ENCODE measurements around the gene PLEKHM3.

DNA sequence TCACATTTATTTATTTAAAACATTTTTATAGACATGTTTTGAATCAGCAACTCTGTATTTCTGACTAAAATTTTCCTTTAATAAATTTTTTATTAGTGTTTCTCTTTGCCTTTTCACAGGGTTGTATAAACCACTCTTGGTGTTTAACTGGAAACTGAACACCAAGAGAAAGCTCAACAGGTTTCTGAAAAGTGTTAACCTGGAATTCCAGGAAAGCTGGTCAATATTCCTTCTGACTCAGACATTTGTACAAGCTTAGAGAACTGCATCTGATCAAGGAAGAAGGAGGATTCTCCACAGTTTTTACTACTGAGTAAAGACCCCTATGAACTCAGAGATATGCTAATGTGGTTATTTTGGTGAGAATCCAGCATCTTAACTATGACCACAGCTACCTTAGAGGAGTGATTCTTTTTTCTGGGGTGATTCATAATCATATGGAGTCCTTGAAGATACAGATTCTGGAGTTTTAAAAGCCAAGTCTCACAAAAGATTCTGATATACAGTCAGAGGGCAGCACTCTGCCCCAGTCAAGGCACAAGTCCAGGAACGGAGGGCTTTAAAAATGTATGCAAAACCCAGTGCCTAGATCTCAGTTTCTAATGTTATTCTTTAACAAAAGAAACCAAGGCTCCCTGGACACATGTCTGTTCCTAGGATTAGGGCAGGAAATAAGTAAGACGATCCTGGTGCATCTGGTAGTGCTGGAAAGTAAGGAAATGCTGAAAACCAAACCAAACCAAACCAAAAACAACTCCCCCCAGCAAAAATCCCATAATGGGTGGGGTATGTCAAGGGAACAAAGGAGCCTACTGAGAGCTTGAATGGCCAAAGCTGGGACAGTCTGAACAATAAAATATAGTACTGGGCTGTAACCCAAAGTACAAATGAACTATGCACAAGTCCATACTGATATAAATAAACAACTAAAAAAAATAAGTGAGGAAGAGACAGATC lies 170.6 kb downstream of the PLEKHM3 start:
- TF ChIP-seq, protein P1, sequence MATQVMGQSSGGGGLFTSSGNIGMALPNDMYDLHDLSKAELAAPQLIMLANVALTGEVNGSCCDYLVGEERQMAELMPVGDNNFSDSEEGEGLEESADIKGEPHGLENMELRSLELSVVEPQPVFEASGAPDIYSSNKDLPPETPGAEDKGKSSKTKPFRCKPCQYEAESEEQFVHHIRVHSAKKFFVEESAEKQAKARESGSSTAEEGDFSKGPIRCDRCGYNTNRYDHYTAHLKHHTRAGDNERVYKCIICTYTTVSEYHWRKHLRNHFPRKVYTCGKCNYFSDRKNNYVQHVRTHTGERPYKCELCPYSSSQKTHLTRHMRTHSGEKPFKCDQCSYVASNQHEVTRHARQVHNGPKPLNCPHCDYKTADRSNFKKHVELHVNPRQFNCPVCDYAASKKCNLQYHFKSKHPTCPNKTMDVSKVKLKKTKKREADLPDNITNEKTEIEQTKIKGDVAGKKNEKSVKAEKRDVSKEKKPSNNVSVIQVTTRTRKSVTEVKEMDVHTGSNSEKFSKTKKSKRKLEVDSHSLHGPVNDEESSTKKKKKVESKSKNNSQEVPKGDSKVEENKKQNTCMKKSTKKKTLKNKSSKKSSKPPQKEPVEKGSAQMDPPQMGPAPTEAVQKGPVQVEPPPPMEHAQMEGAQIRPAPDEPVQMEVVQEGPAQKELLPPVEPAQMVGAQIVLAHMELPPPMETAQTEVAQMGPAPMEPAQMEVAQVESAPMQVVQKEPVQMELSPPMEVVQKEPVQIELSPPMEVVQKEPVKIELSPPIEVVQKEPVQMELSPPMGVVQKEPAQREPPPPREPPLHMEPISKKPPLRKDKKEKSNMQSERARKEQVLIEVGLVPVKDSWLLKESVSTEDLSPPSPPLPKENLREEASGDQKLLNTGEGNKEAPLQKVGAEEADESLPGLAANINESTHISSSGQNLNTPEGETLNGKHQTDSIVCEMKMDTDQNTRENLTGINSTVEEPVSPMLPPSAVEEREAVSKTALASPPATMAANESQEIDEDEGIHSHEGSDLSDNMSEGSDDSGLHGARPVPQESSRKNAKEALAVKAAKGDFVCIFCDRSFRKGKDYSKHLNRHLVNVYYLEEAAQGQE (IDR thresholded peaks at IDR 0.05; ENCODE audit: insufficient replicate concordance, low read depth): no peak
- TF ChIP-seq GABPA (IDR thresholded peaks at IDR 0.05; ENCODE audit: low read depth) (no peak), POLR2AphosphoS5 (IDR thresholded peaks at IDR 0.05; ENCODE audit: low read depth) (no peak)
- TF ChIP-seq, protein P2, sequence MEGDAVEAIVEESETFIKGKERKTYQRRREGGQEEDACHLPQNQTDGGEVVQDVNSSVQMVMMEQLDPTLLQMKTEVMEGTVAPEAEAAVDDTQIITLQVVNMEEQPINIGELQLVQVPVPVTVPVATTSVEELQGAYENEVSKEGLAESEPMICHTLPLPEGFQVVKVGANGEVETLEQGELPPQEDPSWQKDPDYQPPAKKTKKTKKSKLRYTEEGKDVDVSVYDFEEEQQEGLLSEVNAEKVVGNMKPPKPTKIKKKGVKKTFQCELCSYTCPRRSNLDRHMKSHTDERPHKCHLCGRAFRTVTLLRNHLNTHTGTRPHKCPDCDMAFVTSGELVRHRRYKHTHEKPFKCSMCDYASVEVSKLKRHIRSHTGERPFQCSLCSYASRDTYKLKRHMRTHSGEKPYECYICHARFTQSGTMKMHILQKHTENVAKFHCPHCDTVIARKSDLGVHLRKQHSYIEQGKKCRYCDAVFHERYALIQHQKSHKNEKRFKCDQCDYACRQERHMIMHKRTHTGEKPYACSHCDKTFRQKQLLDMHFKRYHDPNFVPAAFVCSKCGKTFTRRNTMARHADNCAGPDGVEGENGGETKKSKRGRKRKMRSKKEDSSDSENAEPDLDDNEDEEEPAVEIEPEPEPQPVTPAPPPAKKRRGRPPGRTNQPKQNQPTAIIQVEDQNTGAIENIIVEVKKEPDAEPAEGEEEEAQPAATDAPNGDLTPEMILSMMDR (IDR thresholded peaks at IDR 0.05; ENCODE audit: insufficient read depth, low read length): no peak
